Common myeloid progenitor, CD34-positive (primary cell): Measurements from ENCODE around the gene CACNA1H.

Experiments used
- CTCF ChIA-PET: fragments of 350-600 bp; sonication (Branson Sonifier 250); formaldehyde crosslinking; loops from one replicate; lab custom pipeline; 2021; ENCODE audit warnings: antibody characterized with exemption; lab: Charles Lee
- POLR2A ChIA-PET: fragments of 350-600 bp; sonication (Branson Sonifier 250); formaldehyde crosslinking; loops from one replicate; lab custom pipeline; 2021; ENCODE audit warnings: antibody characterized with exemption; lab: Charles Lee
- DNase-seq, 3 donors: peaks; one replicate each; pipeline versions ENCODE4 v3.0.0 to v3.0.0-alpha.2; 2013
- H3K27ac ChIP-seq, 2 experiments: 1 replicate in 1 of 2; 2 replicates in 1 of 2; pipeline ENCODE4 v1.7.0; 2013; ENCODE audit warnings: inconsistent platforms in 2 of 2, low read length in 2 of 2, mild to moderate bottlenecking in 2 of 2, low read depth in 1 of 2, moderate library complexity in 1 of 2; ENCODE audit not compliant: severe bottlenecking in 2 of 2, insufficient read depth in 1 of 2, poor library complexity in 1 of 2
- H3K27me3 ChIP-seq, 5 experiments: replicated peaks in 2 of 5; 1 replicate in 3 of 5; 2 replicates in 2 of 5; pipeline versions ENCODE4 v1.6.1 to v1.7.0; 2013; ENCODE audit warnings: low read length in 4 of 5, mild to moderate bottlenecking in 2 of 5, moderate library complexity in 2 of 5, inconsistent platforms in 1 of 5; ENCODE audit not compliant: insufficient read depth in 5 of 5, control insufficient read depth in 4 of 5
- H3K36me3 ChIP-seq, 4 experiments: 1 replicate in 2 of 4; 2 replicates in 2 of 4; pipeline versions ENCODE4 v1.6.1 to v1.7.0; 2013; ENCODE audit warnings: low read length in 3 of 4, control low read depth in 1 of 4, mild to moderate bottlenecking in 1 of 4; ENCODE audit not compliant: control insufficient read depth in 4 of 4, insufficient read depth in 4 of 4
- H3K4me1 ChIP-seq, 4 experiments: 1 replicate in 3 of 4; 2 replicates in 1 of 4; pipeline versions ENCODE4 v1.6.1 to v1.7.1; 2013; ENCODE audit warnings: low read length in 3 of 4, mild to moderate bottlenecking in 3 of 4, control low read depth in 1 of 4, inconsistent platforms in 1 of 4, moderate library complexity in 1 of 4; ENCODE audit not compliant: control insufficient read depth in 4 of 4, insufficient read depth in 4 of 4; ENCODE audit errors: control extremely low read depth in 1 of 4
- H3K4me3 ChIP-seq, 7 experiments: 1 replicate in 4 of 7; 2 replicates in 3 of 7; pipeline versions ENCODE4 v1.5.1 to v1.7.0; 2013; ENCODE audit warnings: mild to moderate bottlenecking in 7 of 7, low read length in 6 of 7, moderate library complexity in 6 of 7, inconsistent platforms in 2 of 7, low read depth in 2 of 7, control low read depth in 1 of 7; ENCODE audit not compliant: insufficient read depth in 4 of 7, control insufficient read depth in 1 of 7; ENCODE audit errors: extremely low read depth in 1 of 7
- H3K9me3 ChIP-seq, 5 experiments: 1 replicate in 4 of 5; 2 replicates in 1 of 5; pipeline versions ENCODE4 v1.6.1 to v1.7.1; 2013; ENCODE audit warnings: low read length in 4 of 5, mild to moderate bottlenecking in 2 of 5, inconsistent platforms in 1 of 5, low read depth in 1 of 5, moderate library complexity in 1 of 5; ENCODE audit not compliant: control insufficient read depth in 4 of 5, insufficient read depth in 2 of 5; ENCODE audit errors: control extremely low read depth in 1 of 5
- WGBS: methylation state at CpG from one replicate; pipeline ENCODE4 v1.1.5; 2013; ENCODE audit not compliant: insufficient coverage; 5-methylcytosine and 5-hydroxymethylcytosine counted together

The CACNA1H gene

GRCh38 chr16:1174477-1175357 is 21.8 kb downstream of the CACNA1H start:
- POLR2A ChIA-PET: interaction anchor here (0.7 kb wide), 1 partner anchor 1795 kb away, joined by 3 read pairs; no protein-coding TSS in a partner anchor
- Histone ChIP-seq H3K9me3 (no peaks in the 10 kb centered on the region), H3K27me3 (peaks cover 0 to 26% (median 0%) of the 10 kb centered on the region in 5 experiments), H3K4me1 (no peaks in the 10 kb centered on the region), H3K4me3 (no peak overlapping the region), H3K36me3 (no peaks in the 10 kb centered on the region), H3K27ac (no peak overlapping the region)
- CTCF ChIA-PET: no interaction called here
- DNase-seq: no peak
- WGBS: 83% methylated on average over 26 of the region's 38 CpGs

GRCh38 chr16:1175566-1176279 is 22.8 kb downstream of the CACNA1H start:
- Histone ChIP-seq H3K9me3 (no peaks in the 10 kb centered on the region), H3K27ac (no peak overlapping the region), H3K4me1 (no peaks in the 10 kb centered on the region), H3K4me3 (no peak overlapping the region), H3K27me3 (peaks cover 0 to 16% (median 0%) of the 10 kb centered on the region in 5 experiments), H3K36me3 (no peaks in the 10 kb centered on the region)
- 88% methylated on average over 18 of the region's 29 CpGs for WGBS
- POLR2A ChIA-PET: no interaction called here
- CTCF ChIA-PET: no interaction called here
- DNase-seq: no peak

GRCh38 chr16:1176280-1176897 is 23.5 kb downstream of the CACNA1H start:
- POLR2A ChIA-PET: no interaction called here
- CTCF ChIA-PET: no interaction called here
- WGBS: 92% methylated on average over 17 of the region's 24 CpGs

GRCh38 chr16:1177053-1177452 is 24.1 kb downstream of the CACNA1H start:
- no peaks in the 10 kb centered on the region for H3K4me1 ChIP-seq
- peaks cover 0 to 13% (median 0%) of the 10 kb centered on the region in 5 experiments for H3K27me3 ChIP-seq
- POLR2A ChIA-PET: no interaction called here
- H3K4me3 ChIP-seq: no peak overlapping the region
- H3K36me3 ChIP-seq: no peaks in the 10 kb centered on the region
- 89% methylated on average over 15 of the region's 19 CpGs for WGBS
- H3K9me3 ChIP-seq: no peaks in the 10 kb centered on the region
- H3K27ac ChIP-seq: no peak overlapping the region
- CTCF ChIA-PET: no interaction called here
- DNase-seq: no peak

More at GRCh38 chr16:1176280-1176897, 23.5 kb downstream of the CACNA1H start:
- no peak overlapping the region for H3K4me3 ChIP-seq
- H3K27ac ChIP-seq: no peak overlapping the region
- no peak for DNase-seq
- no peaks in the 10 kb centered on the region for H3K36me3 ChIP-seq
- no peaks in the 10 kb centered on the region for H3K9me3 ChIP-seq
- H3K27me3 ChIP-seq: peaks cover 0 to 14% (median 0%) of the 10 kb centered on the region in 5 experiments
- no peaks in the 10 kb centered on the region for H3K4me1 ChIP-seq

- H3K4me1 ChIP-seq: no peaks in the 10 kb centered on the region
- CTCF ChIA-PET: no interaction called here
- DNase-seq: no peak
- H3K27me3 ChIP-seq: peaks cover 0 to 17% (median 0%) of the 10 kb centered on the region in 5 experiments
- H3K4me3 ChIP-seq: no peak overlapping the region
- no peaks in the 10 kb centered on the region for H3K9me3 ChIP-seq
- POLR2A ChIA-PET: no interaction called here
- 77% methylated on average over 4 of the region's 13 CpGs for WGBS
- no peak overlapping the region for H3K27ac ChIP-seq
- no peaks in the 10 kb centered on the region for H3K36me3 ChIP-seq
These were observed 24.8 kb downstream of the CACNA1H start for GRCh38 chr16:1177750-1178149.

GRCh38 chr16:1178295-1178910 is 25.5 kb downstream of the CACNA1H start:
- Histone ChIP-seq H3K4me3 (no peak overlapping the region), H3K27ac (no peak overlapping the region), H3K36me3 (no peaks in the 10 kb centered on the region), H3K4me1 (no peaks in the 10 kb centered on the region), H3K27me3 (peaks cover 0 to 22% (median 0%) of the 10 kb centered on the region in 5 experiments), H3K9me3 (no peaks in the 10 kb centered on the region)
- ChIA-PET CTCF (no interaction called here), POLR2A (no interaction called here)
- WGBS: 82% methylated on average over 16 of the region's 21 CpGs
- no peak for DNase-seq
